PFSK-1 (cell line): ENCODE measurements around the gene CEP57L1.

Experiments
- FOXP2 ChIP-seq: optimal IDR thresholded peaks from 2 replicates; pipeline ENCODE3; 2011; ENCODE audit warnings: borderline replicate concordance, control low read depth, inconsistent platforms; ENCODE audit not compliant: insufficient read depth; ENCODE audit errors: extremely low read length, extremely low read depth
- POLR2AphosphoS5 ChIP-seq: IDR thresholded peaks from 2 replicates; pipeline ENCODE4 v1.6.1; 2012; ENCODE audit warnings: low read depth, mild to moderate bottlenecking, control low read depth, low read length, moderate library complexity
- REST ChIP-seq, 2 experiments: IDR thresholded peaks; 2 replicates each; pipeline versions ENCODE4 v1.6.1 to v1.8.0; 2011 to 2012; ENCODE audit warnings: low read depth in 2 of 2, low read length in 2 of 2, control low read depth in 1 of 2, inconsistent platforms in 1 of 2, mild to moderate bottlenecking in 1 of 2, moderate library complexity in 1 of 2; ENCODE audit not compliant: insufficient read depth in 1 of 2
- SIN3A ChIP-seq: IDR thresholded peaks from 2 replicates; pipeline ENCODE4 v1.6.1; 2012; ENCODE audit warnings: mild to moderate bottlenecking, low read length, moderate library complexity, borderline replicate concordance; ENCODE audit not compliant: insufficient read depth
- TAF1 ChIP-seq: IDR thresholded peaks from 2 replicates; pipeline ENCODE4 v1.6.1; 2012; ENCODE audit warnings: low read length, control low read depth, borderline replicate concordance; ENCODE audit not compliant: insufficient read depth

The CEP57L1 gene

DNA sequence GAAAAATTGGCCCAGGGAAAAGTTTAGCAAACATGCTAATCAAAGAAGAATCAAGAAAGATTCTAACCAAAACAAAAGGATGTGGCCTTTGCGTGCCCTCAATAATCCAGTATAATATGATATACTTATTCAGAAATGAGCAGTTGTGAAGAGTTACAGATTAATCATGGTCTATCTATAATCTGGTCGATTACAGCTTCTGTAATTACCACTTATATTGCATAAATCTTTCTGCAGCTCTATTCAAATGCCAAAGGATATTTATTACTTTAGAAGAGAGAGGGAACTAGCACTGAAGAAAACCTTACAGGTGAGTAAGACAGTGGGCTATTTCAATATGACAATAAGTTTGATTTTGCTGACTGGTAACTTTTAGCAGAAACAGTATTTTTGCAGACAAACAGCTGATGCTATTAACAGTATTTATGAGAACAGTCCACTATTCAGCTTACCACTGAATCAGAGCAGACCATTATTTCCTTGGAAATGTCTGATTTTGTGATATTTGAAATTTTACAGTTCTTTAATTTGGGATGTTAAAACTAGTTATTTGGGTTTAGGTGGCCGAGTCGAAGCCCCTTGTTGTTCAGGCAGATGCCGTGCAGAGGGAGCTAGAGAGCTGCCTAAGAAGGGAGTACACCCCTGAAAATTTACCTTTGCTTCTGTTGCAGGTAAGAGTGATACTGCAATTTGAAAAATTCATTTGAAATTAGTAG is 92.2 kb downstream of the CEP57L1 start:
- no peak for TF ChIP-seq SIN3A
- TF ChIP-seq REST (IDR thresholded peaks at IDR 0.05; ENCODE audit: insufficient read depth in 1 of 2, low read depth in 2 of 2, low read length in 2 of 2) = no peak
- TF ChIP-seq POLR2AphosphoS5 = no peak
- no peak for TF ChIP-seq TAF1
- no peak for TF ChIP-seq FOXP2

GRCh38 chr6:109188115-109188411 is 92.8 kb downstream of the CEP57L1 start:
- TF ChIP-seq POLR2AphosphoS5 = no peak
- no peak for TF ChIP-seq SIN3A
- no peak for TF ChIP-seq FOXP2
- no peak for TF ChIP-seq TAF1
- no peak for TF ChIP-seq REST (IDR thresholded peaks at IDR 0.05; ENCODE audit: insufficient read depth in 1 of 2, low read depth in 2 of 2, low read length in 2 of 2)

- TF ChIP-seq FOXP2 = no peak
- TF ChIP-seq TAF1 = no peak
- TF ChIP-seq REST (IDR thresholded peaks at IDR 0.05; ENCODE audit: insufficient read depth in 1 of 2, low read depth in 2 of 2, low read length in 2 of 2) = no peak
- TF ChIP-seq POLR2AphosphoS5 = no peak
Observed at GRCh38 chr6:109192865-109193264, 97.6 kb downstream of the CEP57L1 start.

GRCh38 chr6:109194880-109195279 is 99.6 kb downstream of the CEP57L1 start:
- TF ChIP-seq POLR2AphosphoS5 (no peak), TAF1 (no peak), FOXP2 (no peak), REST (IDR thresholded peaks at IDR 0.05; ENCODE audit: insufficient read depth in 1 of 2, low read depth in 2 of 2, low read length in 2 of 2) (no peak), SIN3A (no peak)

- TF ChIP-seq POLR2AphosphoS5 = no peak
- TF ChIP-seq SIN3A = no peak
- TF ChIP-seq TAF1 = no peak
- no peak for TF ChIP-seq FOXP2
- no peak for TF ChIP-seq REST (IDR thresholded peaks at IDR 0.05; ENCODE audit: insufficient read depth in 1 of 2, low read depth in 2 of 2, low read length in 2 of 2)
Observed at GRCh38 chr6:109197061-109197460, 101.8 kb downstream of the CEP57L1 start.
